GM23338 (cell line): Measurements from ENCODE around the gene RS1. TPM values are rescaled to one million over a fixed set of nuclear protein-coding genes. Genes with fewer than 3 reads are reported as not detected.

Source experiments
- ATAC-seq: fragments of 200-7000 bp; cut with Tn5 transposase; 3 replicates; pipeline ENCODE4 v1.9.1; 2020
- DNase-seq: peaks from one replicate; pipeline ENCODE4 v3.0.0-alpha.2; 2015; ENCODE audit warnings: low spot score
- H2AFZ ChIP-seq: fragments of 200-600 bp; sonication (generic); 2 replicates; pipeline ENCODE4 v1.8.0; 2016; ENCODE audit warnings: antibody characterized with exemption, mild to moderate bottlenecking, moderate library complexity
- H3F3A ChIP-seq: fragments of 200-600 bp; sonication (generic); replicated peaks from 2 replicates; pipeline ENCODE4 v1.8.0; 2017; ENCODE audit warnings: antibody characterized with exemption, mixed run types, low read depth
- H3K27ac ChIP-seq: fragments of 200-600 bp; sonication (generic); 2 replicates; pipeline ENCODE4 v1.6.1; 2016; ENCODE audit warnings: low read depth
- H3K27me3 ChIP-seq: fragments of 200-600 bp; sonication (generic); 2 replicates; pipeline ENCODE4 v1.8.0; 2016; ENCODE audit warnings: mild to moderate bottlenecking, mixed run types, moderate library complexity; ENCODE audit not compliant: insufficient read depth
- H3K36me3 ChIP-seq: fragments of 200-600 bp; sonication (generic); 2 replicates; pipeline ENCODE4 v1.8.0; 2016; ENCODE audit warnings: mild to moderate bottlenecking; ENCODE audit not compliant: insufficient read depth
- H3K4me1 ChIP-seq: fragments of 200-600 bp; sonication (generic); 2 replicates; pipeline ENCODE4 v1.8.0; 2016; ENCODE audit warnings: mild to moderate bottlenecking, moderate library complexity; ENCODE audit not compliant: insufficient read depth
- H3K4me2 ChIP-seq: fragments of 200-600 bp; sonication (generic); 2 replicates; pipeline ENCODE4 v1.7.1; 2017; ENCODE audit warnings: mixed run types
- H3K4me3 ChIP-seq: fragments of 200-600 bp; sonication (generic); 2 replicates; pipeline ENCODE4 v1.6.1; 2016; ENCODE audit warnings: mixed run types
- H3K79me2 ChIP-seq: fragments of 200-600 bp; sonication (generic); replicated peaks from 2 replicates; pipeline ENCODE4 v1.8.0; 2017; ENCODE audit warnings: mild to moderate bottlenecking; ENCODE audit not compliant: insufficient read depth
- H3K9me2 ChIP-seq: fragments of 200-600 bp; sonication (generic); 2 replicates; pipeline ENCODE4 v1.8.0; 2017; ENCODE audit not compliant: insufficient read depth
- H4K20me1 ChIP-seq: fragments of 200-600 bp; sonication (generic); replicated peaks from 2 replicates; pipeline ENCODE4 v1.8.0; 2017; ENCODE audit warnings: mild to moderate bottlenecking; ENCODE audit not compliant: insufficient read depth
- H3K27ac Mint-ChIP-seq: 2 replicates; pipeline ENCODE4 v1.8.0; 2020; ENCODE audit warnings: inconsistent platforms, mild to moderate bottlenecking, moderate library complexity, mixed read lengths
- H3K27me3 Mint-ChIP-seq: 3 replicates; pipeline ENCODE4 v1.8.0; 2022; ENCODE audit warnings: low read depth, mild to moderate bottlenecking, moderate library complexity, mixed read lengths, inconsistent platforms; ENCODE audit not compliant: insufficient read depth, poor library complexity
- H3K36me3 Mint-ChIP-seq: 3 replicates; pipeline ENCODE4 v1.8.0; 2021; ENCODE audit warnings: low read depth, mild to moderate bottlenecking, inconsistent platforms, moderate library complexity, mixed read lengths
- H3K4me1 Mint-ChIP-seq: 3 replicates; pipeline ENCODE4 v1.8.0; 2020; ENCODE audit warnings: mild to moderate bottlenecking, inconsistent platforms, mixed read lengths
- H3K4me3 Mint-ChIP-seq: 3 replicates; pipeline ENCODE4 v1.8.0; 2021; ENCODE audit warnings: moderate library complexity, mild to moderate bottlenecking, inconsistent platforms, mixed read lengths
- H3K9me3 Mint-ChIP-seq: 3 replicates; pipeline ENCODE4 v1.8.0; 2020; ENCODE audit warnings: moderate library complexity, mild to moderate bottlenecking, inconsistent platforms, mixed read lengths
- CREB1 ChIP-seq: fragments of 250-450 bp; sonication (Bioruptor Pico); IDR thresholded peaks from 2 replicates; pipeline ENCODE4 v1.5.0; 2020; ENCODE audit warnings: low read depth, mild to moderate bottlenecking, moderate library complexity
- CTCF ChIP-seq, 2 experiments: fragments of 200-600 bp in 1 of 2; sonication (generic) in 1 of 2; conservative IDR thresholded peaks; 2 replicates each; pipeline versions ENCODE4 v1.5.1 to v1.6.1; 2016 to 2017; ENCODE audit warnings: antibody characterized with exemption in 2 of 2, low read depth in 2 of 2, mild to moderate bottlenecking in 2 of 2, moderate library complexity in 1 of 2
- ETS1 ChIP-seq: IDR thresholded peaks from 2 replicates; pipeline ENCODE4 v1.6.1; 2016; ENCODE audit warnings: antibody characterized with exemption
- EZH2phosphoT487 ChIP-seq: fragments of 200-600 bp; sonication (generic); IDR thresholded peaks from one replicate; pipeline ENCODE4 v1.8.1; 2018; ENCODE audit warnings: antibody characterized with exemption; ENCODE audit not compliant: unreplicated experiment
- JUNB ChIP-seq: IDR thresholded peaks from one replicate; pipeline ENCODE4 v1.6.1; 2016; ENCODE audit warnings: antibody characterized with exemption; ENCODE audit not compliant: unreplicated experiment
- POLR2AphosphoS5 ChIP-seq: IDR thresholded peaks from 2 replicates; pipeline ENCODE4 v1.6.1; 2016; ENCODE audit warnings: antibody characterized with exemption, low read depth
- REST ChIP-seq: IDR thresholded peaks from one replicate; pipeline ENCODE4 v1.6.1; 2018; ENCODE audit warnings: antibody characterized with exemption; ENCODE audit not compliant: unreplicated experiment
- STAT1 ChIP-seq: IDR thresholded peaks from one replicate; pipeline ENCODE4 v1.6.1; 2016; ENCODE audit warnings: antibody characterized with exemption; ENCODE audit not compliant: unreplicated experiment
- ZNF114 ChIP-seq: fragments of 250-450 bp; sonication (Bioruptor Pico); IDR thresholded peaks from 2 replicates; pipeline ENCODE4 v1.5.0; 2020; ENCODE audit warnings: mild to moderate bottlenecking, moderate library complexity
- ZNF462 ChIP-seq: fragments of 250-450 bp; sonication (Bioruptor Pico); IDR thresholded peaks from 2 replicates; pipeline ENCODE4 v1.5.0; 2020; ENCODE audit warnings: mild to moderate bottlenecking, moderate library complexity
- polyA plus RNA-seq: library from polyadenylated mRNA; unstranded; fragments of >200 nt; fragmentation: Nextera tagmentation; extraction: Ambion mirVana; gene quantifications from 2 replicates; pipeline ENCODE4 v1.2.1, GENCODE V29; 2016
- total RNA-seq: library from RNA; depleted of rRNA; stranded (reverse); fragments of >200 nt; shearing (Covaris generic); gene quantifications from 2 replicates; pipeline ENCODE4 v1.2.3, GENCODE V29; 2014

Gene RS1
- total and polyA plus RNA-seq, 2 experiments from 2014 or later = not detected

GRCh38 chrX:18687856-18688495 is 16.1 kb upstream of the RS1 start:
- TF ChIP-seq EZH2phosphoT487 = no peak
- no peak for TF ChIP-seq REST
- TF ChIP-seq CREB1 (CRISPR knock-in tag) = no peak
- TF ChIP-seq ZNF114 (CRISPR knock-in tag) = no peak
- TF ChIP-seq CTCF (conservative IDR thresholded peaks at IDR 0.05; ENCODE audit: low read depth in 2 of 2) = no peak
- TF ChIP-seq STAT1 = no peak
- no peak for TF ChIP-seq ETS1
- no peak for TF ChIP-seq POLR2AphosphoS5
- Histone ChIP-seq H3K27me3 (no peaks in the 10 kb centered on the region), H3K36me3 (no peaks in the 10 kb centered on the region), H3K4me2 (no peak overlapping the region), H2AFZ (no peak overlapping the region), H3K27ac (no peak overlapping the region), H3F3A (no peaks in the 10 kb centered on the region), H3K4me1 (no peaks in the 10 kb centered on the region), H4K20me1 (no peaks in the 10 kb centered on the region), H3K9me2 (no peaks in the 10 kb centered on the region), H3K4me3 (no peak overlapping the region), H3K79me2 (no peaks in the 10 kb centered on the region)
- Mint-ChIP-seq H3K4me1 (peaks cover 4% of the 10 kb centered on the region), H3K27me3 (no peaks in the 10 kb centered on the region), H3K36me3 (no peaks in the 10 kb centered on the region), H3K4me3 (no peak overlapping the region), H3K27ac (no peak overlapping the region), H3K9me3 (no peaks in the 10 kb centered on the region)
- ATAC-seq (no peak), DNase-seq (no peak)

- Mint-ChIP-seq H3K4me1 (peaks cover 4% of the 10 kb centered on the region; the same call in 2 of the 3 replicates), H3K27me3 (peaks cover 3% of the 10 kb centered on the region), H3K27ac (no peak overlapping the region), H3K36me3 (no peaks in the 10 kb centered on the region), H3K4me3 (no peak overlapping the region), H3K9me3 (no peaks in the 10 kb centered on the region)
- Histone ChIP-seq H3K27me3 (no peaks in the 10 kb centered on the region), H3F3A (no peaks in the 10 kb centered on the region), H3K27ac (no peak overlapping the region), H3K4me3 (no peak overlapping the region), H2AFZ (no peak overlapping the region), H3K79me2 (no peaks in the 10 kb centered on the region), H3K4me2 (no peak overlapping the region), H3K9me2 (no peaks in the 10 kb centered on the region), H4K20me1 (no peaks in the 10 kb centered on the region), H3K36me3 (no peaks in the 10 kb centered on the region), H3K4me1 (no peaks in the 10 kb centered on the region)
- ATAC-seq (no peak), DNase-seq (no peak)
- TF ChIP-seq ZNF462 (CRISPR knock-in tag) (no peak), JUNB (no peak)
Measured at GRCh38 chrX:18682979-18683387, 11.1 kb upstream of the RS1 start.
